BJ (cell line): ENCODE data around the gene TMEM39A. TPM values are rescaled to one million over a fixed set of nuclear protein-coding genes. Genes with fewer than 3 reads are reported as not detected.

ENCODE experiments used
- CTCF ChIA-PET: fragments of 350-600 bp; formaldehyde crosslinking; extraction: SDS; loops from one replicate; lab custom pipeline; 2021; ENCODE audit warnings: antibody characterized with exemption, inconsistent platforms; lab: Yijun Ruan, JAX
- POLR2A ChIA-PET: fragments of 300-600 bp; sonication (Branson Sonifier 250); formaldehyde crosslinking; extraction: SDS; loops from one replicate; lab custom pipeline; 2021; ENCODE audit warnings: antibody characterized with exemption; lab: Charles Lee
- DNase-seq: peaks from one replicate; pipeline ENCODE4 v3.0.0-alpha.2; 2011; ENCODE audit warnings: low read depth
- H3K27me3 ChIP-seq: 2 replicates; pipeline ENCODE4 v1.6.0; 2011; ENCODE audit warnings: low read length; ENCODE audit not compliant: control insufficient read depth, insufficient read depth
- H3K36me3 ChIP-seq: 2 replicates; pipeline ENCODE4 v1.5.1; 2011; ENCODE audit warnings: low read length; ENCODE audit not compliant: control insufficient read depth, insufficient read depth
- H3K4me3 ChIP-seq: 2 replicates; pipeline ENCODE4 v1.5.1; 2011; ENCODE audit warnings: low read depth, mild to moderate bottlenecking, control low read depth, low read length
- CTCF ChIP-seq: IDR thresholded peaks from 2 replicates; pipeline ENCODE4 v1.5.1; 2011; ENCODE audit warnings: low read depth, mild to moderate bottlenecking, control low read depth, inconsistent platforms, low read length, moderate library complexity; ENCODE audit not compliant: insufficient read depth
- polyA plus RNA-seq: library from polyadenylated mRNA; depleted of rRNA; stranded (reverse); fragments of >200 nt; gene quantifications from 2 replicates; pipeline ENCODE4 v1.2.3, GENCODE V29; 2011; rRNA removed

Gene TMEM39A
- polyA plus RNA-seq, 1 experiment: 34.4 TPM

DNA sequence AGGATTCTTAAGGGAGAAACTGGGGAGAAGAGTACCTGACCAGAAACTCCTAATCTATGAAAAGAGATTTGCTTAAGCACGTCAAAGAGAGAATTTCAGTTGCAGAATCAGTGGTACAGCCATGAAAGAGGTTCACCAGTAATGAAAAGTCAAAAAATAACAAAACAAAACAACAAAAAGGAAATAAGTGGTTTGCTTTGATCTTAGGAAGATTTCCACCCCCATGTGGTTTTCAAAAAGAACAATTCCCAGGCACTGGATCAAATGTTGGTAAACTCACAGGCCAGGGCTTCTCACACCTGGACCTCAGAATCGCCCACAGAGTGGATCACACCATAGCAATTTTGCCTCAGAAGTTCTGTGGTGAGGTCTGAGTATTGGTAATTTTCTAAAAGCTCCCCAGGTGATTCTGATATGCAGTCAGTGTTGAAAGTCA, 67.5 kb downstream of the TMEM39A start:
- ChIA-PET CTCF (interaction anchor here (1.3 kb wide), 1 partner anchor 9 kb away, joined by 3 read pairs; no protein-coding TSS in a partner anchor), POLR2A (no interaction called here)
- Histone ChIP-seq H3K27me3 (no peaks in the 10 kb centered on the region), H3K4me3 (no peak overlapping the region), H3K36me3 (peaks cover 10% of the 10 kb centered on the region)
- no peak for TF ChIP-seq CTCF
- DNase-seq: no peak

- Histone ChIP-seq H3K27me3 (no peaks in the 10 kb centered on the region), H3K36me3 (peaks cover 13% of the 10 kb centered on the region), H3K4me3 (no peak overlapping the region)
- CTCF ChIA-PET: interaction anchor here (0.6 to 1.2 kb wide), 3 partner anchors 16 to 115 kb away, joined by 3 to 8 read pairs (median 3); no protein-coding TSS in a partner anchor
- peak; percentile 15; the same call in 1 of the 2 replicates for TF ChIP-seq CTCF
- no peak for DNase-seq
- POLR2A ChIA-PET: no interaction called here
These were observed 74.8 kb downstream of the TMEM39A start for GRCh38 chr3:119388577-119388976.

DNA sequence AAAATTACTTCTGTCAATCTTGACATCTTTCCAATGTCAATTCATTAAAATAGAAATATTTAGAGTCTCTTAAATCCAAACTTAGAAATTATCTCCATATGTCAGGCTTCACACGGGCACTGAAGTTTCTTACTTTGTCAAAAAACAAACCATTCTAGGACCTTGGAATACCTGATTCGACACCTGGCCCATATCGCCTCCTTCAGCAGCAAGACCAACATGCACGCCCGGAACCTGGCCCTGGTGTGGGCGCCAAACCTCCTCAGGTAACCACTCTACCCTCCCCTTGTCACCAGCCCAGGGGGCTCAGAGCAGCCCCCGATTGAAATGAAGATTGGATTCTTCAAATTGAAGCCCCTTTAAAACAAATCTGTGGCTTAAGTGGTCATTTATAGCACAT, 81.3 kb downstream of the TMEM39A start:
- TF ChIP-seq CTCF: no peak
- CTCF ChIA-PET: no interaction called here
- POLR2A ChIA-PET: no interaction called here
- Histone ChIP-seq H3K4me3 (no peak overlapping the region), H3K36me3 (peaks cover 6% of the 10 kb centered on the region), H3K27me3 (no peaks in the 10 kb centered on the region)
- DNase-seq: no peak

GRCh38 chr3:119380697-119381096, 82.7 kb downstream of the TMEM39A start:
- Histone ChIP-seq H3K27me3 (no peaks in the 10 kb centered on the region), H3K4me3 (no peak overlapping the region), H3K36me3 (peaks cover 6% of the 10 kb centered on the region)
- POLR2A ChIA-PET: no interaction called here
- DNase-seq: no peak
- no peak for TF ChIP-seq CTCF
- CTCF ChIA-PET: interaction anchor here (0.7 to 1.4 kb wide), 3 partner anchors 14 to 77 kb away, joined by 3 read pairs; no protein-coding TSS in a partner anchor

Other genes with a start within 250 kb of the TMEM39A start
- gene B4GALT4, start 222.7 kb downstream of the TMEM39A start, polyA plus RNA-seq: 20.9 and 30.2 TPM in 2 replicates
- gene ARHGAP31, start 169.2 kb downstream of the TMEM39A start, polyA plus RNA-seq: 18.9 and 19.4 TPM in 2 replicates
- gene POGLUT1, start 5.3 kb upstream of the TMEM39A start, polyA plus RNA-seq: 9.3 and 17.1 TPM in 2 replicates
- 52.0 and 69.9 TPM in 2 replicates for gene TIMMDC1, start 34.9 kb upstream of the TMEM39A start, polyA plus RNA-seq
- gene CD80, start 96.0 kb upstream of the TMEM39A start, polyA plus RNA-seq: not detected in 2 replicates
- 1.6 and 2.1 TPM in 2 replicates for gene ADPRH, start 115.9 kb upstream of the TMEM39A start, polyA plus RNA-seq
- gene PLA1A, start 134.3 kb upstream of the TMEM39A start, polyA plus RNA-seq: not detected in 2 replicates
- gene POPDC2, start 197.0 kb upstream of the TMEM39A start, polyA plus RNA-seq: 1.9 and 2.3 TPM in 2 replicates
- gene COX17, start 213.8 kb upstream of the TMEM39A start, polyA plus RNA-seq: 42.0 and 48.1 TPM in 2 replicates
- gene CFAP91, start 239.4 kb upstream of the TMEM39A start, polyA plus RNA-seq: 0.16 TPM in 1 of 2 replicates, not detected in the other